ENCODE data around the gene SYT7. TPM values are rescaled to one million over a fixed set of nuclear protein-coding genes. Genes with fewer than 3 reads are reported as not detected.
A peak's percentile ranks its signal among the peaks of the same experiment; 100 is the strongest.
"Not testable (repeated sequence)": the region's sequence is repeated elsewhere in the genome, so short reads cannot be mapped to it uniquely, and the experiment has no call there.

SYT7 gene
- total RNA-seq, 1 donor from 2014 or later: not detected

GRCh38 chr11:61484541-61484940 lies 96.3 kb downstream of the SYT7 start:
- POLR2A ChIA-PET: no interaction called here
- Mint-ChIP-seq H3K4me1 (peaks cover 2% of the 10 kb centered on the region), H3K36me3 (ENCODE audit: low read depth) (peaks cover 5% of the 10 kb centered on the region), H3K27ac (no peak overlapping the region), H3K4me3 (no peak overlapping the region), H3K27me3 (peaks cover 1% of the 10 kb centered on the region), H3K9me3 (no peaks in the 10 kb centered on the region)
- no peak for ATAC-seq (ENCODE audit: low read depth)
- no peak for DNase-seq
- CTCF ChIA-PET: no interaction called here
- intact Hi-C loops (cut with micrococcal nuclease): no loop called here
- no peak for TF ChIP-seq CTCF (IDR thresholded peaks at IDR 0.05)

- Mint-ChIP-seq H3K27me3 (peaks cover 4% of the 10 kb centered on the region), H3K36me3 (ENCODE audit: low read depth) (peaks cover 5% of the 10 kb centered on the region), H3K4me3 (no peak overlapping the region), H3K4me1 (no peaks in the 10 kb centered on the region), H3K27ac (no peak overlapping the region), H3K9me3 (no peaks in the 10 kb centered on the region)
- intact Hi-C loops (cut with micrococcal nuclease): no loop called here
- DNase-seq (no peak), ATAC-seq (ENCODE audit: low read depth) (peak; percentile 28)
- CTCF ChIA-PET: interaction anchor here (1.1 kb wide), 1 partner anchor 12 kb away, joined by 3 read pairs; no protein-coding TSS in a partner anchor
- TF ChIP-seq CTCF (IDR thresholded peaks at IDR 0.05): no peak
- POLR2A ChIA-PET: interaction anchor here (0.6 kb wide), 1 partner anchor 625 kb away, joined by 3 read pairs; no protein-coding TSS in a partner anchor
These were observed 98.4 kb downstream of the SYT7 start for GRCh38 chr11:61482513-61482912.

- ChIA-PET CTCF (no interaction called here), POLR2A (no interaction called here)
- Mint-ChIP-seq H3K4me1 (no peaks in the 10 kb centered on the region), H3K27ac (no peak overlapping the region), H3K4me3 (no peak overlapping the region), H3K9me3 (no peaks in the 10 kb centered on the region), H3K36me3 (ENCODE audit: low read depth) (peaks cover 2% of the 10 kb centered on the region), H3K27me3 (peaks cover 4% of the 10 kb centered on the region)
- DNase-seq (no peak), ATAC-seq (ENCODE audit: low read depth) (no peak)
- intact Hi-C loops (cut with micrococcal nuclease): no loop called here
- no peak for TF ChIP-seq CTCF (IDR thresholded peaks at IDR 0.05)
These were observed 99.1 kb downstream of the SYT7 start for GRCh38 chr11:61481806-61482205.

GRCh38 chr11:61480994-61481335 lies 99.9 kb downstream of the SYT7 start:
- H3K27ac Mint-ChIP-seq: no peak overlapping the region
- ChIA-PET CTCF (no interaction called here), POLR2A (no interaction called here)
- H3K36me3 Mint-ChIP-seq (ENCODE audit: low read depth): no peaks in the 10 kb centered on the region
- H3K27me3 Mint-ChIP-seq: peaks cover 4% of the 10 kb centered on the region
- DNase-seq (no peak), ATAC-seq (ENCODE audit: low read depth) (no peak)
- H3K4me1 Mint-ChIP-seq: no peaks in the 10 kb centered on the region
- TF ChIP-seq CTCF (IDR thresholded peaks at IDR 0.05): no peak
- H3K9me3 Mint-ChIP-seq: no peaks in the 10 kb centered on the region
- intact Hi-C loops (cut with micrococcal nuclease): no loop called here
- no peak overlapping the region for H3K4me3 Mint-ChIP-seq

- no peaks in the 10 kb centered on the region for H3K9me3 Mint-ChIP-seq
- intact Hi-C loops (cut with micrococcal nuclease): no loop called here
- POLR2A ChIA-PET: no interaction called here
These were observed 100.4 kb downstream of the SYT7 start for GRCh38 chr11:61480261-61480993.

GRCh38 chr11:61479360-61480058 lies 101.4 kb downstream of the SYT7 start:
- H3K36me3 Mint-ChIP-seq (ENCODE audit: low read depth); DNase-seq: not testable (repeated sequence)

More at GRCh38 chr11:61480261-61480993, 100.4 kb downstream of the SYT7 start:
- DNase-seq (no peak), ATAC-seq (ENCODE audit: low read depth) (no peak)
- no peaks in the 10 kb centered on the region for H3K4me1 Mint-ChIP-seq
- H3K36me3 Mint-ChIP-seq (ENCODE audit: low read depth): no peaks in the 10 kb centered on the region
- no peak overlapping the region for H3K27ac Mint-ChIP-seq
- no peak for TF ChIP-seq CTCF (IDR thresholded peaks at IDR 0.05)
- CTCF ChIA-PET: interaction anchor here (1.2 kb wide), 1 partner anchor 34 kb away, joined by 3 read pairs; no protein-coding TSS in a partner anchor
- H3K4me3 Mint-ChIP-seq: no peak overlapping the region
- H3K27me3 Mint-ChIP-seq: peaks cover 4% of the 10 kb centered on the region

More at GRCh38 chr11:61479360-61480058, 101.4 kb downstream of the SYT7 start:
- H3K4me1 Mint-ChIP-seq; ATAC-seq (ENCODE audit: low read depth); H3K9me3 Mint-ChIP-seq; intact Hi-C loops (cut with micrococcal nuclease); H3K27me3 Mint-ChIP-seq; POLR2A ChIA-PET; H3K27ac Mint-ChIP-seq; H3K4me3 Mint-ChIP-seq: not testable (repeated sequence)
- CTCF ChIA-PET: interaction anchor here (1.1 to 3.1 kb wide), 3 partner anchors 34 to 159 kb away, joined by 3 to 24 read pairs (median 4); no protein-coding TSS in a partner anchor

All from activated B cell treated with CpG ODN at 0.5 μM for 24 hours (primary cell).